ENCODE measurements around the gene KIAA1328.

The KIAA1328 gene

GRCh38 chr18:37173384-37173783 lies 344.5 kb downstream of the KIAA1328 start:
- Histone ChIP-seq H2AFZ (ENCODE audit: low read depth, low read length, severe bottlenecking) (no peak overlapping the region), H3K9me2 (replicated peaks; ENCODE audit: insufficient read depth, low read length) (no peaks in the 10 kb centered on the region), H3F3A (ENCODE audit: insufficient read depth) (no peaks in the 10 kb centered on the region), H3K36me3 (ENCODE audit: low read length) (no peaks in the 10 kb centered on the region), H3K79me2 (ENCODE audit: insufficient read depth, low read length) (no peaks in the 10 kb centered on the region), H3K27ac (ENCODE audit: low read depth, low read length) (no peak overlapping the region), H3K9ac (ENCODE audit: low read length) (no peak overlapping the region), H3K4me2 (ENCODE audit: low read depth, low read length, poor library complexity, severe bottlenecking) (no peak overlapping the region), H3K9me3 (ENCODE audit: insufficient read depth, low read length) (no peaks in the 10 kb centered on the region), H3K27me3 (ENCODE audit: low read length) (no peaks in the 10 kb centered on the region), H3K4me3 (ENCODE audit: insufficient read depth, low read length, poor library complexity, severe bottlenecking) (no peak overlapping the region), H4K20me1 (ENCODE audit: low read depth, low read length) (no peaks in the 10 kb centered on the region)
- TF ChIP-seq EZH2phosphoT487 (conservative IDR thresholded peaks at IDR 0.05; ENCODE audit: low read length) (no peak), CTCF (IDR thresholded peaks at IDR 0.05; ENCODE audit: insufficient read depth, low read length, poor library complexity, severe bottlenecking) (no peak)

- no peak overlapping the region for H2AFZ ChIP-seq (ENCODE audit: low read depth, low read length, severe bottlenecking)
- H3K79me2 ChIP-seq (ENCODE audit: insufficient read depth, low read length), result no peaks in the 10 kb centered on the region
- no peak overlapping the region for H3K9ac ChIP-seq (ENCODE audit: low read length)
- H3K4me2 ChIP-seq (ENCODE audit: low read depth, low read length, poor library complexity, severe bottlenecking), result no peak overlapping the region
- H4K20me1 ChIP-seq (ENCODE audit: low read depth, low read length), result no peaks in the 10 kb centered on the region
- no peaks in the 10 kb centered on the region for H3K9me2 ChIP-seq (replicated peaks; ENCODE audit: insufficient read depth, low read length)
- no peaks in the 10 kb centered on the region for H3K9me3 ChIP-seq (ENCODE audit: insufficient read depth, low read length)
- no peaks in the 10 kb centered on the region for H3K36me3 ChIP-seq (ENCODE audit: low read length)
- H3K27ac ChIP-seq (ENCODE audit: low read depth, low read length), result no peak overlapping the region
- TF ChIP-seq EZH2phosphoT487 (conservative IDR thresholded peaks at IDR 0.05; ENCODE audit: low read length) (no peak), CTCF (IDR thresholded peaks at IDR 0.05; ENCODE audit: insufficient read depth, low read length, poor library complexity, severe bottlenecking) (no peak)
- no peaks in the 10 kb centered on the region for H3F3A ChIP-seq (ENCODE audit: insufficient read depth)
- H3K4me3 ChIP-seq (ENCODE audit: insufficient read depth, low read length, poor library complexity, severe bottlenecking), result no peak overlapping the region
- H3K27me3 ChIP-seq (ENCODE audit: low read length), result no peaks in the 10 kb centered on the region
Measured at GRCh38 chr18:37175727-37176620, 347.0 kb downstream of the KIAA1328 start.

DNA sequence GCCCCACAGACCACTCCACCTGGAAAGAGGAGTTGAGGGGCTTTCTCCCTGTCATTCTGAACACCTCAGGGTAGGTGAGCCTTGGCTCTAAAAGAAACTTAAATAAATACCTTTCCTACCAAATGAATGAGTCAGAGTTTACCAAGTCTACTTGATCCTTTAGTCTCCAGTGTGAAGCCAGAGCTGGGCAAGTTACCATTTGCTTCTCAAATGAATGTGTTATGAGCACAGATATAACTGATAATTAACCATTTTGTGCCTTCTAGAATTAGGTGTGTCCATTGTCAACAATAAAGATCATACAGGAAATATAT lies 347.7 kb downstream of the KIAA1328 start:
- H3K4me3 ChIP-seq (ENCODE audit: insufficient read depth, low read length, poor library complexity, severe bottlenecking), result no peak overlapping the region
- H3K9me2 ChIP-seq (replicated peaks; ENCODE audit: insufficient read depth, low read length), result no peaks in the 10 kb centered on the region
- no peaks in the 10 kb centered on the region for H4K20me1 ChIP-seq (ENCODE audit: low read depth, low read length)
- H2AFZ ChIP-seq (ENCODE audit: low read depth, low read length, severe bottlenecking), result no peak overlapping the region
- H3F3A ChIP-seq (ENCODE audit: insufficient read depth), result no peaks in the 10 kb centered on the region
- H3K79me2 ChIP-seq (ENCODE audit: insufficient read depth, low read length), result no peaks in the 10 kb centered on the region
- TF ChIP-seq EZH2phosphoT487 (conservative IDR thresholded peaks at IDR 0.05; ENCODE audit: low read length) (no peak), CTCF (IDR thresholded peaks at IDR 0.05; ENCODE audit: insufficient read depth, low read length, poor library complexity, severe bottlenecking) (no peak)
- H3K36me3 ChIP-seq (ENCODE audit: low read length), result no peaks in the 10 kb centered on the region
- no peak overlapping the region for H3K27ac ChIP-seq (ENCODE audit: low read depth, low read length)
- H3K9ac ChIP-seq (ENCODE audit: low read length), result no peak overlapping the region
- no peak overlapping the region for H3K4me2 ChIP-seq (ENCODE audit: low read depth, low read length, poor library complexity, severe bottlenecking)
- H3K27me3 ChIP-seq (ENCODE audit: low read length), result no peaks in the 10 kb centered on the region
- H3K9me3 ChIP-seq (ENCODE audit: insufficient read depth, low read length), result no peaks in the 10 kb centered on the region
